NOMO-1 (cell line): ENCODE data around the gene CHST8.

Experiments
- DNase-seq, 2 experiments: peaks; one replicate each; lab custom pipeline; 2025; ENCODE audit not compliant: unreplicated experiment in 2 of 2; lab: John Stamatoyannopoulos, UW

The CHST8 gene

GRCh38 chr19:33713194-33713593, 91.4 kb downstream of the CHST8 start:
- no peak for DNase-seq

GRCh38 chr19:33714149-33714548, 92.4 kb downstream of the CHST8 start:
- DNase-seq: no peak

GRCh38 chr19:33715462-33715861, 93.7 kb downstream of the CHST8 start:
- no peak for DNase-seq

- DNase-seq: no peak
These were observed 96.1 kb downstream of the CHST8 start for GRCh38 chr19:33717878-33718277.

- no peak for DNase-seq
These were observed 97.0 kb downstream of the CHST8 start for GRCh38 chr19:33718651-33719254.

- DNase-seq: no peak
These were observed 97.8 kb downstream of the CHST8 start for GRCh38 chr19:33719366-33720154.

- no peak for DNase-seq
These were observed 98.4 kb downstream of the CHST8 start for GRCh38 chr19:33720155-33720493.

- DNase-seq: no peak
These were observed 99.2 kb downstream of the CHST8 start for GRCh38 chr19:33720691-33721682.

- DNase-seq: no peak
These were observed 100.1 kb downstream of the CHST8 start for GRCh38 chr19:33721735-33722297.

GRCh38 chr19:33722456-33723239, 100.9 kb downstream of the CHST8 start:
- no peak for DNase-seq

- DNase-seq: no peak
These were observed 101.8 kb downstream of the CHST8 start for GRCh38 chr19:33723512-33723911.

GRCh38 chr19:33724021-33724720, 102.4 kb downstream of the CHST8 start:
- no peak for DNase-seq

GRCh38 chr19:33724721-33725060, 102.9 kb downstream of the CHST8 start:
- DNase-seq: no peak

GRCh38 chr19:33725567-33725966, 103.8 kb downstream of the CHST8 start:
- DNase-seq: no peak

- no peak for DNase-seq
These were observed 105.0 kb downstream of the CHST8 start for GRCh38 chr19:33726756-33727155.

GRCh38 chr19:33727331-33727998, 105.7 kb downstream of the CHST8 start:
- no peak for DNase-seq

- DNase-seq: no peak
These were observed 106.4 kb downstream of the CHST8 start for GRCh38 chr19:33728141-33728540.

- DNase-seq: no peak
These were observed 109.3 kb downstream of the CHST8 start for GRCh38 chr19:33730858-33731607.

- no peak for DNase-seq
These were observed 110.1 kb downstream of the CHST8 start for GRCh38 chr19:33731881-33732280.
